Smooth muscle cell (in vitro differentiated cells): ENCODE measurements around the gene TMEM121. TPM values are rescaled to one million over a fixed set of nuclear protein-coding genes. Genes with fewer than 3 reads are reported as not detected.
"Not testable (repeated sequence)": the region's sequence is repeated elsewhere in the genome, so short reads cannot be mapped to it uniquely, and the experiment has no call there.

Source experiments
- DNase-seq: peaks from one replicate; lab custom pipeline; 2025; ENCODE audit not compliant: unreplicated experiment; lab: John Stamatoyannopoulos, UW
- H2AFZ ChIP-seq: fragments of 200-600 bp; sonication (generic); 2 replicates; pipeline ENCODE4 v1.6.0; 2016; ENCODE audit warnings: antibody characterized with exemption, low read depth, mild to moderate bottlenecking
- H3F3A ChIP-seq: fragments of 200-600 bp; sonication (generic); 2 replicates; pipeline ENCODE4 v1.6.0; 2017; ENCODE audit warnings: antibody characterized with exemption, low read depth
- H3K27ac ChIP-seq: fragments of 200-600 bp; sonication (generic); 2 replicates; pipeline ENCODE4 v1.5.1; 2016; ENCODE audit warnings: low read depth, mild to moderate bottlenecking
- H3K27me3 ChIP-seq: fragments of 200-600 bp; sonication (generic); 2 replicates; pipeline ENCODE4 v1.6.1; 2016; ENCODE audit warnings: low read depth, mild to moderate bottlenecking
- H3K36me3 ChIP-seq: fragments of 200-600 bp; sonication (generic); 2 replicates; pipeline ENCODE4 v1.5.1; 2016; ENCODE audit warnings: low read depth
- H3K4me1 ChIP-seq: fragments of 200-600 bp; sonication (generic); 2 replicates; pipeline ENCODE4 v1.5.1; 2016; ENCODE audit warnings: low read depth
- H3K4me2 ChIP-seq: fragments of 200-600 bp; sonication (generic); 2 replicates; pipeline ENCODE4 v1.6.0; 2016; ENCODE audit warnings: mild to moderate bottlenecking
- H3K4me3 ChIP-seq: fragments of 200-600 bp; sonication (generic); 2 replicates; pipeline ENCODE4 v1.5.1; 2016; ENCODE audit warnings: mild to moderate bottlenecking
- H3K79me2 ChIP-seq: fragments of 200-600 bp; sonication (generic); 2 replicates; pipeline ENCODE4 v1.6.0; 2016; ENCODE audit warnings: low read depth, mild to moderate bottlenecking
- H3K9ac ChIP-seq: fragments of 200-600 bp; sonication (generic); 2 replicates; pipeline ENCODE4 v1.6.0; 2016; ENCODE audit warnings: low read depth
- H3K9me3 ChIP-seq: fragments of 200-600 bp; sonication (generic); replicated peaks from 2 replicates; pipeline ENCODE4 v1.5.1; 2016; ENCODE audit warnings: low read depth
- H4K20me1 ChIP-seq: fragments of 200-600 bp; sonication (generic); 2 replicates; pipeline ENCODE4 v1.6.0; 2016; ENCODE audit warnings: low read depth
- WGBS: methylation state at CpG from one replicate; pipeline ENCODE4 v1.1.7; 2016; ENCODE audit warnings: low lambda C conversion rate; 5-methylcytosine and 5-hydroxymethylcytosine counted together
- polyA plus RNA-seq: library from polyadenylated mRNA; unstranded; fragments of >200 nt; fragmentation: Nextera tagmentation; extraction: Ambion mirVana; gene quantifications from 2 replicates; pipeline ENCODE4 v1.2.1, GENCODE V29; 2016
- total RNA-seq: library from RNA; depleted of rRNA; stranded (reverse); fragments of >200 nt; gene quantifications from 2 replicates; pipeline ENCODE4 v1.2.3, GENCODE V29; 2014
- TF ChIP-seq, protein P1 (sequence below): fragments of 200-600 bp; sonication (generic); IDR thresholded peaks from 2 replicates; pipeline ENCODE4 v1.5.1; 2017; ENCODE audit warnings: borderline replicate concordance, mild to moderate bottlenecking, antibody characterized with exemption; ENCODE audit not compliant: insufficient read depth, poor library complexity, severe bottlenecking

TMEM121 gene
- total and polyA plus RNA-seq, 2 experiments from 2014 or later = 2.6 to 12.1 TPM

DNA sequence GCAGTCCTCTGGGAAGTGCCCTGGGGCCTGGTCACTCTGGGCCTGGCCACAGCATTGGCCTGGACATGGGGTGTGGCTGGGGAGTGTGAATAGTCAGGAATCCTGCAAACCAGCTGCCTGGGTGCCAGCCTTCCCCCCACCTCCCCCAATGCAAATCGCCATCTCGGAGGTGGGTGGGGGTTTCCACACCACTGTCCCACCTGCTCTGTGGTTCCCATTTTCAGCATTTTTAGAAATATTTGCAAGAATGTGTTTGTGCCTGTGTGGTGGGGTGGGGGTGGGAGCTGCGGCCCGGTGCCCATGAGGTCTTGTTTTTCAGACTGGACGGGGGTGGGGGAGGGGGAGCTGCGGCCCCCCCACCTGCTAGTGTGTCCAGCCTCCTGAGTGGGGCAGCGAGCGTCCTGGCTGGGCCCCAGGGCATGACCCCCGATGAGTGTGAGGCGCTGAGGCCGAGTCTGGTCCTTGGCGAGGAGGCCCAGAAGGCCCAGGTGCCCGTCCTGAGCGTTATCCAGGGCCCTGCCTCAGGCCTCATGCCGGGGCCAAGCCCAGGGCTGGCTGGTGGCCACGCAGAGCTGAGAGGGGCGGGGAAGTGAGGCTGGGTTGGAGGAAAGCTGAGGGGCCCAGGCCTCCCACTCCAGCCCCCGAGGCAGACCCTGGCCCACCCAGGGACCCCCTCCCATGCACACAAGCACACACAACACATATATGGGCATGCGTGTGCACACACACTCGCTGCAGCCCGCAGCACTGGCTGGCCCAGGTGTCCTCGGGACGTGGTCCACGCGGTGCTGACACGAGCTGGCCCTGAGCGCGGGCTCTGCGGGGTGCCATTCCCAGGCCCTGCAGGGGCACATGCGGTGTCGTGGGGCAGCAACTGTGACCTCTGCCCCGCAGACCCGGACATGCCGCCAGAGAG, 40.1 kb downstream of the TMEM121 start:
- H3K4me3 ChIP-seq, DNase-seq, H3K27me3 ChIP-seq, H2AFZ ChIP-seq, H3K4me2 ChIP-seq, H3K9ac ChIP-seq, H3F3A ChIP-seq, H3K79me2 ChIP-seq, H3K4me1 ChIP-seq, H4K20me1 ChIP-seq, H3K27ac ChIP-seq, H3K9me3 ChIP-seq, H3K36me3 ChIP-seq: not testable (repeated sequence)
- WGBS = 95% methylated on average over 24 of the region's 34 CpGs

DNA sequence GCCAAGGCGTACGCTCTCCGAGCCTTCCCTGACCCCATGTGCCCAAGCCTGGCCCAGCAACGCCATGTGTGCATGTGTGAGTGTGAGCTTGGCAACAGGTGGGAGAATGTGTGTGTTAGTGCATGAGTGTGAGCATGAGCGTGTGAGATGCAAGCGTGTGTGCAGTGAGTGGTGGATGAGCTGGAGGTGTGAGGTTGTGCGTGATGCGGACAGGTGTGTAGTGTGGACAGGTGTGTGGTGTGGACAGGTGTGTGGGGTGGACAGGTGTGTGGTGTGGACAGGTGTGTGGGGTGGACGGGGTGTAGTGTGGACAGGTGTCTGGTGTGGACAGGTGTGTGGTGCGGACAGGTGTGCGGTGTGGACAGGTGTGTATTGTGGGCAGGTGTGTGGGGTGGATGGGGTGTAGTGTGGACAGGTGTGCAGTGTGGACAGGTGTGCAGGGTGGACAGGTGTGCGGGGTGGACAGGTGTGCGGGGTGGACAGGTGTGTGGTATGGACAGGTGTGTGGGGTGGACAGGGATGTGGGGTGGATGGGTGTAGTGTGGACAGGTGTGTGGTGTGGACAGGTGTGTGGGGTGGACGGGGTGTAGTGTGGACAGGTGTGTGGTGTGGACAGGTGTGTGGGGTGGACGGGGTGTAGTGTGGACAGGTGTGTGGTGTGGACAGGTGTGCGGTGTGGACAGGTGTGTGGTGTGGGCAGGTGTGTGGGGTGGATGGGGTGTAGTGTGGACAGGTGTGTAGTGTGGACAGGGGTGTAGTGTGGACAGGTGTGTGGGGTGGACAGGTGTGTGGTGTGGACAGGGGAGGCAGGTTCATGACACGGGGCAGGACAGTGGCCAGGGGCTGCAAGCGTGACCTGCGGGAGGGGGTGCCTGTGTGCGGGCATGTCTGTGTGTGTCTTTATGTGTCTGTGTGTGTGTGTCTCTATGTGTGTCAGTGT, 41.1 kb downstream of the TMEM121 start:
- not testable (repeated sequence) for H3K9me3 ChIP-seq, H3K4me2 ChIP-seq, H3K27ac ChIP-seq, H3K36me3 ChIP-seq, H3K4me3 ChIP-seq, H3K79me2 ChIP-seq, H3K9ac ChIP-seq, H3F3A ChIP-seq, H2AFZ ChIP-seq, H3K27me3 ChIP-seq, H3K4me1 ChIP-seq, H4K20me1 ChIP-seq, DNase-seq
- WGBS = 85% methylated on average over 14 of the region's 20 CpGs

DNA sequence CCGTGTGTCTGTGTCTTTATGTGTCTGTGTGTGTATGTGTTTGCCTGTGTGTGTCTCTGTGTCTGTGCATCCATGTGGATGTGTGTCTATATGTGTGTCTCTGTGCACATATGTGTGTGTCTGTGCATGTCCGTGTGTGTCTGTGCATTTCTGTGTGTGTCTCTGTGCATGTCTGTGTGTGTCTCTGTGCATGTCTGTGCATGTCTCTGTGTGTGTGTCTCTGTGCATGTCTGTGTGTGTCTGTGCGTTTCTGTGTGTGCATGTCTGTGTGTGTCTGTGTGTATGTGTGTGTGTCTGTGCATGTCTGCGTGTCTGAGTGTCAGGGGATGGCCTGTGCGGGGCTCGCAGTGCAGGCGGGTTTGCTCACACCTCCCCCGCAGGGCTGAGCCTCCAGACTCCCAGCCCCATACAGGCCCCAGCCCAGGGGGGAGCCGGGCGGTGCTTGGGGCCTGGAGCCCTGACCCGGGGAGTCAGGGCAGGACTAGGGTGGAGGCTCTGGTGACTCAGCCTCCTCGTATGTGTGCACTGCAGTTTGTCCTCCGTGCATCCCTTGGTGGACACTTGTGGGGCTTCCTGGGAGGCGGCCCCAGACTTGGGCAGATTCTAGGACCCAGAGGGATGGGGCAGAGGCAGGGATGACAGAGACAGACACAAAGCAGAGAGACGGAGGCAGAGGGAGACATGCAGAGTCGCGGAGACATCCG, 41.9 kb downstream of the TMEM121 start:
- not testable (repeated sequence) for DNase-seq
- 86% methylated on average over 8 of the region's 18 CpGs for WGBS

DNA sequence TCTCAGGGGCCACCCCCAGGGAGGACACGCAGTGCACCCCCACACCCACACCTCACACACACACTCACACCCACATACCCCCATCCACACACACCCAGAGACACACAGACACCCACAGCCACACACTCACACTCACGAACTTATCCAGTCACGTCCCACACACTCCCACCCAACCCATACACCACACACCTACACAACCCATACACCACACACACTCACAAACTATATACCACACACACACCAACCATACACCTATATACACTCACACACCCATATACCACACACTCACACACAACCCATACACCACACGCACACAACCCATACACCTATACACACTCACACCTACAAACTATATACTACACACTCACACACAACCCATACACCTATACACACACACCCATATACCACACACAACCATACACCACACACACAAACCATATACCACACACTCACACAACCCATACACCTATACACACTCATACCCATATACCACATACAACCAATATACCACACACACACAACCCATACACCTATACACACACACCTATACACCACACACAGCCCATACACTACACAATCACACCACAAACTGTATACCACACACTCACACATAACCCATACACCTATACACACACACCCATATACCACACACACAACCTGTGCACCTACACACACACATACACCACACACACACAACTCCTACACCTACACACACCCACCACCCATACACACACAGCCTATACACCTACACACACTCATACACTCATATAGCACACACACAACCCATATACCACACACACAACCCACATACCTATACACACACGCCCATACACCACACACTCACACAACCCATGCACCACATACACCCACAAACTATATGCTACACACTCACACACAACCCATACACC, 42.7 kb downstream of the TMEM121 start:
- Histone ChIP-seq H3K27me3 (no peaks in the 10 kb centered on the region), H3F3A (no peaks in the 10 kb centered on the region), H3K27ac (no peak overlapping the region), H2AFZ (no peak overlapping the region), H3K36me3 (no peaks in the 10 kb centered on the region), H3K9ac (no peak overlapping the region), H3K4me3 (no peak overlapping the region), H3K9me3 (no peaks in the 10 kb centered on the region), H3K79me2 (no peaks in the 10 kb centered on the region), H4K20me1 (no peaks in the 10 kb centered on the region), H3K4me1 (no peaks in the 10 kb centered on the region), H3K4me2 (no peak overlapping the region)
- DNase-seq = no peak
- TF ChIP-seq, protein P1, sequence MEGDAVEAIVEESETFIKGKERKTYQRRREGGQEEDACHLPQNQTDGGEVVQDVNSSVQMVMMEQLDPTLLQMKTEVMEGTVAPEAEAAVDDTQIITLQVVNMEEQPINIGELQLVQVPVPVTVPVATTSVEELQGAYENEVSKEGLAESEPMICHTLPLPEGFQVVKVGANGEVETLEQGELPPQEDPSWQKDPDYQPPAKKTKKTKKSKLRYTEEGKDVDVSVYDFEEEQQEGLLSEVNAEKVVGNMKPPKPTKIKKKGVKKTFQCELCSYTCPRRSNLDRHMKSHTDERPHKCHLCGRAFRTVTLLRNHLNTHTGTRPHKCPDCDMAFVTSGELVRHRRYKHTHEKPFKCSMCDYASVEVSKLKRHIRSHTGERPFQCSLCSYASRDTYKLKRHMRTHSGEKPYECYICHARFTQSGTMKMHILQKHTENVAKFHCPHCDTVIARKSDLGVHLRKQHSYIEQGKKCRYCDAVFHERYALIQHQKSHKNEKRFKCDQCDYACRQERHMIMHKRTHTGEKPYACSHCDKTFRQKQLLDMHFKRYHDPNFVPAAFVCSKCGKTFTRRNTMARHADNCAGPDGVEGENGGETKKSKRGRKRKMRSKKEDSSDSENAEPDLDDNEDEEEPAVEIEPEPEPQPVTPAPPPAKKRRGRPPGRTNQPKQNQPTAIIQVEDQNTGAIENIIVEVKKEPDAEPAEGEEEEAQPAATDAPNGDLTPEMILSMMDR = no peak
- WGBS = 96% methylated on average over 3 of the region's 5 CpGs

More for the DNA sequence above, 41.9 kb downstream of the TMEM121 start:
- not testable (repeated sequence) for H3K9me3 ChIP-seq, H3F3A ChIP-seq, H3K4me3 ChIP-seq, H3K79me2 ChIP-seq, H4K20me1 ChIP-seq, H3K4me1 ChIP-seq, H3K27me3 ChIP-seq, H2AFZ ChIP-seq, H3K4me2 ChIP-seq, H3K36me3 ChIP-seq, H3K9ac ChIP-seq, H3K27ac ChIP-seq
